HepG2 (cell line): Measurements from ENCODE around the gene LCN12. TPM values are rescaled to one million over a fixed set of nuclear protein-coding genes. Genes with fewer than 3 reads are reported as not detected.
A peak's percentile ranks its signal among the peaks of the same experiment; 100 is the strongest.

ENCODE experiments used
- GABPB1 ChIP-seq: IDR thresholded peaks from 2 replicates; pipeline ENCODE4 v1.6.1; 2016; ENCODE audit warnings: mild to moderate bottlenecking, missing genetic modification reagents, moderate library complexity, missing compliant biosample characterization
- HNF4A ChIP-seq: sonication (generic); formaldehyde crosslinking; IDR thresholded peaks from 2 replicates; pipeline ENCODE4 v1.4.0; 2020; ENCODE audit warnings: missing genetic modification reagents
- MED1 ChIP-seq: sonication (generic); formaldehyde crosslinking; IDR thresholded peaks from 2 replicates; pipeline ENCODE4 v1.4.0; 2020; ENCODE audit warnings: missing genetic modification reagents
- PAF1 ChIP-seq: IDR thresholded peaks from 2 replicates; pipeline ENCODE4 v1.6.1; 2016; ENCODE audit warnings: missing genetic modification reagents, missing compliant biosample characterization
- PITX1 ChIP-seq: sonication (generic); formaldehyde crosslinking; IDR thresholded peaks from 2 replicates; pipeline ENCODE4 v1.5.1; 2020; ENCODE audit warnings: mild to moderate bottlenecking, missing genetic modification reagents
- RBFOX2 ChIP-seq: fragments of 200-400 bp; formaldehyde crosslinking; IDR thresholded peaks from 2 replicates; pipeline ENCODE4 v1.6.1; 2017; ENCODE audit warnings: low read depth, mild to moderate bottlenecking, low read length
- RBM39 ChIP-seq: fragments of 200-400 bp; formaldehyde crosslinking; IDR thresholded peaks from one replicate; pipeline ENCODE4 v1.6.1; 2018; ENCODE audit warnings: antibody characterized with exemption, mild to moderate bottlenecking, low read depth, low read length; ENCODE audit not compliant: poor library complexity, severe bottlenecking
- SNAI1 ChIP-seq: sonication (generic); formaldehyde crosslinking; IDR thresholded peaks from 2 replicates; pipeline ENCODE4 v1.5.0; 2020; ENCODE audit warnings: mild to moderate bottlenecking, missing genetic modification reagents, borderline replicate concordance
- SNAPC2 ChIP-seq: sonication (generic); formaldehyde crosslinking; IDR thresholded peaks from 2 replicates; pipeline ENCODE4 v1.8.1; 2022; ENCODE audit warnings: mild to moderate bottlenecking, missing genetic modification reagents
- ZNF256 ChIP-seq: sonication (generic); formaldehyde crosslinking; conservative IDR thresholded peaks from 2 replicates; pipeline ENCODE4 v1.4.0; 2020; ENCODE audit warnings: missing genetic modification reagents
- ZNF367 ChIP-seq: sonication (generic); formaldehyde crosslinking; IDR thresholded peaks from 2 replicates; pipeline ENCODE4 v1.4.0; 2020; ENCODE audit warnings: missing genetic modification reagents, borderline replicate concordance
- ZNF430 ChIP-seq: sonication (generic); formaldehyde crosslinking; IDR thresholded peaks from 2 replicates; pipeline ENCODE4 v1.9.0; 2021; ENCODE audit warnings: mild to moderate bottlenecking, missing genetic modification reagents
- ZNF496 ChIP-seq: sonication (generic); formaldehyde crosslinking; IDR thresholded peaks from 2 replicates; pipeline ENCODE4 v1.8.1; 2023; ENCODE audit warnings: mild to moderate bottlenecking, moderate library complexity, missing genetic modification reagents; ENCODE audit not compliant: insufficient replicate concordance
- ZNF660 ChIP-seq: sonication (generic); formaldehyde crosslinking; IDR thresholded peaks from 2 replicates; pipeline ENCODE4 v1.5.1; 2020; ENCODE audit warnings: mild to moderate bottlenecking, low read depth, missing genetic modification reagents, borderline replicate concordance
- ZNF83 ChIP-seq: sonication (generic); formaldehyde crosslinking; IDR thresholded peaks from 2 replicates; pipeline ENCODE4 v1.4.0; 2020; ENCODE audit warnings: missing genetic modification reagents, mild to moderate bottlenecking, borderline replicate concordance
- polyA plus RNA-seq, 8 experiments: library from polyadenylated mRNA; depleted of rRNA in 3 of 8; stranded (reverse) in 7 of 8; unstranded in 1 of 8; fragments of >200 nt; fragmentation: Illumina TruSeq in 4 of 8; extraction: Trizol in 4 of 8; gene quantifications; 2 replicates each; pipeline versions ENCODE4 v1.2.1 to v1.2.3, GENCODE V29; 2011 to 2016; ENCODE audit warnings: low read depth in 4 of 8, missing spikeins in 1 of 8, mixed read lengths in 1 of 8; ENCODE audit not compliant: insufficient read depth in 1 of 8
- total RNA-seq, 5 experiments: library from RNA; depleted of rRNA; stranded (reverse); fragments of >200 nt; fragmentation: Illumina TruSeq; extraction: Trizol; gene quantifications; 2 replicates each; pipeline ENCODE4 v1.2.3, GENCODE V29; 2016; ENCODE audit warnings: low read depth in 1 of 5
- TF ChIP-seq, protein P1 (sequence below): sonication (generic); formaldehyde crosslinking; IDR thresholded peaks from 2 replicates; pipeline ENCODE4 v1.4.0; 2020; ENCODE audit warnings: missing genetic modification reagents
- TF ChIP-seq, protein P2 (sequence below): sonication (generic); formaldehyde crosslinking; IDR thresholded peaks from 2 replicates; pipeline ENCODE4 v1.8.0; 2022; ENCODE audit warnings: missing genetic modification reagents, mild to moderate bottlenecking, borderline replicate concordance
- TF ChIP-seq, protein P3 (sequence below): sonication (generic); formaldehyde crosslinking; IDR thresholded peaks from 2 replicates; pipeline ENCODE4 v1.4.0; 2020; ENCODE audit warnings: missing genetic modification reagents, borderline replicate concordance
- TF ChIP-seq, protein P4 (sequence below): sonication (generic); formaldehyde crosslinking; IDR thresholded peaks from 2 replicates; pipeline ENCODE4 v1.4.0; 2020; ENCODE audit warnings: missing genetic modification reagents, borderline replicate concordance

Gene LCN12
- total and polyA plus RNA-seq, 2 of the 13 experiments (the other 11 are each of a cell fraction or from before 2014, with no cell fraction given) = 3.4 to 6.9 TPM

DNA sequence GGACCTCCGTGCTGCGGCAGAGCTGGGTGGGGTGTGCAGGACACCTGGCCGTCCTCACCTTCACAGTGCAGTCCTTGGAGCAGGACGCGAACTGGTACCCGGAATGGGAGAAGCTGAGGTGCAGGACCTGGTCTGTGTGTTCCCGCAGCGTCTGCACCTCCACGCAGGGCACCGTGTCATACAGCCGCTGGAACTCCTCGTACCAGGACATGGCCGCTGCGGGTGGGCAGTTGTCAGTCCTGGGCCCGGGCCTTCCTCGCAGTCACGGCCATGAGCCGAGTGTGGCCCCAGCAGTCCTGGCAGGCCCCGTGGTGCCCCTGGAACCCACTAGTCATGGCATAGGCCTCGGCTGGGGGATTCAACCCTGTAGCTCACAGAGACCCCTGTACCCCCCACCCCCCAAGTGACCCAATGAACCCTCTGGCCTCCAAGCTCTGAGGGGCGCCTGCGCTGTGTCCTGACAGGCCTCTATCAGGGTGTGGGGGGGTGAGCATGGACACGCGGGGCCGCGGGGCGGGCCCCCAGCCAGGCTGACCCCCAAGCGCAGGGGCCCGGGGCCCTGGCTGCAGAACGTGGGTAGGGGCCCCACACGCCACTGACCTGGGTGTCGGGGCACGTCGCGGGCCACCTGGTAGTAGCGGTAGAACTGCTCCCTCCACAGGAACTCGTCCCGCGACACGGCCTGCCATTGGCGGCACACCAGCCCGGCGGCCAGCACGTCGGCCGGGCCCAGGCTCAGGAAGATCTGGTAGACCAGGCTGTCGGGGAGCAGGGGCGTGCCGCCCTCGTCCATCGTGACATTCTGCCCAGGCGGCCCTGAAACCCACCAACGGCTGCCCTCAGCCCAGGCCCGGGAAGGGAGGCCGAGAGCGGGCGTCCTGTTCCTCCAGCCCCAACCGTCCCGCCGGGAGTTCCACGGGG, 8.5 kb upstream of the LCN12 start (continued):
- TF ChIP-seq SNAPC2 (no peak), HNF4A (CRISPR knock-in tag) (no peak), ZNF83 (no peak), ZNF367 (CRISPR knock-in tag) (no peak), PITX1 (CRISPR knock-in tag) (peak; percentile 25; the same call in 1 of the 2 replicates), ZNF660 (no peak), RBM39 (no peak), ZNF430 (CRISPR knock-in tag) (no peak), MED1 (no peak), PAF1 (CRISPR knock-in tag) (no peak), ZNF256 (CRISPR knock-in tag) (0 out of 2 replicates have a peak, but pooled peaks have one; percentile 27), SNAI1 (CRISPR knock-in tag) (no peak), RBFOX2 (peak; percentile 61), ZNF496 (no peak), GABPB1 (CRISPR knock-in tag) (no peak)
- TF ChIP-seq, protein P1, sequence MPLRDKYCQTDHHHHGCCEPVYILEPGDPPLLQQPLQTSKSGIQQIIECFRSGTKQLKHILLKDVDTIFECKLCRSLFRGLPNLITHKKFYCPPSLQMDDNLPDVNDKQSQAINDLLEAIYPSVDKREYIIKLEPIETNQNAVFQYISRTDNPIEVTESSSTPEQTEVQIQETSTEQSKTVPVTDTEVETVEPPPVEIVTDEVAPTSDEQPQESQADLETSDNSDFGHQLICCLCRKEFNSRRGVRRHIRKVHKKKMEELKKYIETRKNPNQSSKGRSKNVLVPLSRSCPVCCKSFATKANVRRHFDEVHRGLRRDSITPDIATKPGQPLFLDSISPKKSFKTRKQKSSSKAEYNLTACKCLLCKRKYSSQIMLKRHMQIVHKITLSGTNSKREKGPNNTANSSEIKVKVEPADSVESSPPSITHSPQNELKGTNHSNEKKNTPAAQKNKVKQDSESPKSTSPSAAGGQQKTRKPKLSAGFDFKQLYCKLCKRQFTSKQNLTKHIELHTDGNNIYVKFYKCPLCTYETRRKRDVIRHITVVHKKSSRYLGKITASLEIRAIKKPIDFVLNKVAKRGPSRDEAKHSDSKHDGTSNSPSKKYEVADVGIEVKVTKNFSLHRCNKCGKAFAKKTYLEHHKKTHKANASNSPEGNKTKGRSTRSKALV (CRISPR knock-in tag) = peak; percentile 8; the same call in 1 of the 2 replicates
- TF ChIP-seq, protein P2, sequence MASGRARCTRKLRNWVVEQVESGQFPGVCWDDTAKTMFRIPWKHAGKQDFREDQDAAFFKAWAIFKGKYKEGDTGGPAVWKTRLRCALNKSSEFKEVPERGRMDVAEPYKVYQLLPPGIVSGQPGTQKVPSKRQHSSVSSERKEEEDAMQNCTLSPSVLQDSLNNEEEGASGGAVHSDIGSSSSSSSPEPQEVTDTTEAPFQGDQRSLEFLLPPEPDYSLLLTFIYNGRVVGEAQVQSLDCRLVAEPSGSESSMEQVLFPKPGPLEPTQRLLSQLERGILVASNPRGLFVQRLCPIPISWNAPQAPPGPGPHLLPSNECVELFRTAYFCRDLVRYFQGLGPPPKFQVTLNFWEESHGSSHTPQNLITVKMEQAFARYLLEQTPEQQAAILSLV (CRISPR knock-in tag) = no peak
- TF ChIP-seq, protein P3, sequence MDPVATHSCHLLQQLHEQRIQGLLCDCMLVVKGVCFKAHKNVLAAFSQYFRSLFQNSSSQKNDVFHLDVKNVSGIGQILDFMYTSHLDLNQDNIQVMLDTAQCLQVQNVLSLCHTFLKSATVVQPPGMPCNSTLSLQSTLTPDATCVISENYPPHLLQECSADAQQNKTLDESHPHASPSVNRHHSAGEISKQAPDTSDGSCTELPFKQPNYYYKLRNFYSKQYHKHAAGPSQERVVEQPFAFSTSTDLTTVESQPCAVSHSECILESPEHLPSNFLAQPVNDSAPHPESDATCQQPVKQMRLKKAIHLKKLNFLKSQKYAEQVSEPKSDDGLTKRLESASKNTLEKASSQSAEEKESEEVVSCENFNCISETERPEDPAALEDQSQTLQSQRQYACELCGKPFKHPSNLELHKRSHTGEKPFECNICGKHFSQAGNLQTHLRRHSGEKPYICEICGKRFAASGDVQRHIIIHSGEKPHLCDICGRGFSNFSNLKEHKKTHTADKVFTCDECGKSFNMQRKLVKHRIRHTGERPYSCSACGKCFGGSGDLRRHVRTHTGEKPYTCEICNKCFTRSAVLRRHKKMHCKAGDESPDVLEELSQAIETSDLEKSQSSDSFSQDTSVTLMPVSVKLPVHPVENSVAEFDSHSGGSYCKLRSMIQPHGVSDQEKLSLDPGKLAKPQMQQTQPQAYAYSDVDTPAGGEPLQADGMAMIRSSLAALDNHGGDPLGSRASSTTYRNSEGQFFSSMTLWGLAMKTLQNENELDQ (CRISPR knock-in tag) = no peak
- TF ChIP-seq, protein P4, sequence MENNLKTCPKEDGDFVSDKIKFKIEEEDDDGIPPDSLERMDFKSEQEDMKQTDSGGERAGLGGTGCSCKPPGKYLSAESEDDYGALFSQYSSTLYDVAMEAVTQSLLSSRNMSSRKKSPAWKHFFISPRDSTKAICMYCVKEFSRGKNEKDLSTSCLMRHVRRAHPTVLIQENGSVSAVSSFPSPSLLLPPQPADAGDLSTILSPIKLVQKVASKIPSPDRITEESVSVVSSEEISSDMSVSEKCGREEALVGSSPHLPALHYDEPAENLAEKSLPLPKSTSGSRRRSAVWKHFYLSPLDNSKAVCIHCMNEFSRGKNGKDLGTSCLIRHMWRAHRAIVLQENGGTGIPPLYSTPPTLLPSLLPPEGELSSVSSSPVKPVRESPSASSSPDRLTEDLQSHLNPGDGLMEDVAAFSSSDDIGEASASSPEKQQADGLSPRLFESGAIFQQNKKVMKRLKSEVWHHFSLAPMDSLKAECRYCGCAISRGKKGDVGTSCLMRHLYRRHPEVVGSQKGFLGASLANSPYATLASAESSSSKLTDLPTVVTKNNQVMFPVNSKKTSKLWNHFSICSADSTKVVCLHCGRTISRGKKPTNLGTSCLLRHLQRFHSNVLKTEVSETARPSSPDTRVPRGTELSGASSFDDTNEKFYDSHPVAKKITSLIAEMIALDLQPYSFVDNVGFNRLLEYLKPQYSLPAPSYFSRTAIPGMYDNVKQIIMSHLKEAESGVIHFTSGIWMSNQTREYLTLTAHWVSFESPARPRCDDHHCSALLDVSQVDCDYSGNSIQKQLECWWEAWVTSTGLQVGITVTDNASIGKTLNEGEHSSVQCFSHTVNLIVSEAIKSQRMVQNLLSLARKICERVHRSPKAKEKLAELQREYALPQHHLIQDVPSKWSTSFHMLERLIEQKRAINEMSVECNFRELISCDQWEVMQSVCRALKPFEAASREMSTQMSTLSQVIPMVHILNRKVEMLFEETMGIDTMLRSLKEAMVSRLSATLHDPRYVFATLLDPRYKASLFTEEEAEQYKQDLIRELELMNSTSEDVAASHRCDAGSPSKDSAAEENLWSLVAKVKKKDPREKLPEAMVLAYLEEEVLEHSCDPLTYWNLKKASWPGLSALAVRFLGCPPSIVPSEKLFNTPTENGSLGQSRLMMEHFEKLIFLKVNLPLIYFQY (CRISPR knock-in tag) = no peak
